Upper lobe of left lung (tissue), 4 donors: Measurements from ENCODE around the gene TNFSF10.

ENCODE experiments used
- POLR2A ChIP-seq, 4 donors: fragments of 450-650 bp; IDR thresholded peaks; one replicate each; pipeline ENCODE4 v1.5.1; 2016 to 2017; ENCODE audit warnings: antibody characterized with exemption in 4 of 4, mild to moderate bottlenecking in 2 of 4
- TF ChIP-seq, protein P1 (sequence below), 6 experiments: fragments of 450-650 bp in 4 of 6; fragments of 200-600 bp in 2 of 6; sonication (generic) in 2 of 6; IDR thresholded peaks; one replicate each; pipeline ENCODE4 v1.5.1; 2016 to 2019; ENCODE audit warnings: antibody characterized with exemption in 6 of 6

DNA sequence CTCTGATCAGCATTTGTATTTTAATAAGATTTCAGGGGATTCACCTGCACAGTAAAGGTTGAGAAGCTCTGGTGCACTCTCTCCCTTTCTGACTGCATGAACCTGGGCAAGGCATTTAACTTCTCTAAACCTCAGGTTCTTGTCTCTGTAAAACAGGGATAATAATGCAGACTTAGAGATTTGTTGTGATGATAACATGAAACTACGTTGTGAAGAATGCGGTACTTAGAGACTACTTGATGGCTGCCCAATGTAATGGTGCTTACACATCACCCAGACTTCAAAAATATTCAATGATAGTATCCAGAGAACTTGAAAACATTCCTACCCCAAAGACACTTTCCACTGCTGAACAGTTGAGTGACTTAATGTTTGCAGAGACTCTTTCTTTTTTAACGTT lies 19.8 kb upstream of the TNFSF10 start:
- no peak for TF ChIP-seq POLR2A (IDR thresholded peaks at IDR 0.05)
- TF ChIP-seq, protein P1, sequence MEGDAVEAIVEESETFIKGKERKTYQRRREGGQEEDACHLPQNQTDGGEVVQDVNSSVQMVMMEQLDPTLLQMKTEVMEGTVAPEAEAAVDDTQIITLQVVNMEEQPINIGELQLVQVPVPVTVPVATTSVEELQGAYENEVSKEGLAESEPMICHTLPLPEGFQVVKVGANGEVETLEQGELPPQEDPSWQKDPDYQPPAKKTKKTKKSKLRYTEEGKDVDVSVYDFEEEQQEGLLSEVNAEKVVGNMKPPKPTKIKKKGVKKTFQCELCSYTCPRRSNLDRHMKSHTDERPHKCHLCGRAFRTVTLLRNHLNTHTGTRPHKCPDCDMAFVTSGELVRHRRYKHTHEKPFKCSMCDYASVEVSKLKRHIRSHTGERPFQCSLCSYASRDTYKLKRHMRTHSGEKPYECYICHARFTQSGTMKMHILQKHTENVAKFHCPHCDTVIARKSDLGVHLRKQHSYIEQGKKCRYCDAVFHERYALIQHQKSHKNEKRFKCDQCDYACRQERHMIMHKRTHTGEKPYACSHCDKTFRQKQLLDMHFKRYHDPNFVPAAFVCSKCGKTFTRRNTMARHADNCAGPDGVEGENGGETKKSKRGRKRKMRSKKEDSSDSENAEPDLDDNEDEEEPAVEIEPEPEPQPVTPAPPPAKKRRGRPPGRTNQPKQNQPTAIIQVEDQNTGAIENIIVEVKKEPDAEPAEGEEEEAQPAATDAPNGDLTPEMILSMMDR (IDR thresholded peaks at IDR 0.05) = no peak
